CD4-positive, CD25-positive, alpha-beta regulatory T cell (primary cell): ENCODE data around the gene HECTD4. TPM values are rescaled to one million over a fixed set of nuclear protein-coding genes. Genes with fewer than 3 reads are reported as not detected.
A peak's percentile ranks its signal among the peaks of the same experiment; 100 is the strongest.
"Not testable (repeated sequence)": the region's sequence is repeated elsewhere in the genome, so short reads cannot be mapped to it uniquely, and the experiment has no call there.

Experiments used
- ATAC-seq, 2 donors: fragments of 150-1000 bp; cut with Tn5 transposase; one replicate each; pipeline ENCODE4 v1.10.0; 2021; ENCODE audit warnings: low read depth in 2 of 2, moderate number of reproducible peaks in 2 of 2, moderate library complexity in 1 of 2
- DNase-seq, 3 donors: peaks; one replicate each; pipeline versions ENCODE4 v3.0.0 to v3.0.0-alpha.2; 2012 to 2022; ENCODE audit warnings: mixed read lengths in 1 of 3
- H3K27ac ChIP-seq: one replicate; pipeline ENCODE4 v1.7.0; 2013; ENCODE audit warnings: mild to moderate bottlenecking, low read length; ENCODE audit not compliant: insufficient read depth, poor library complexity, severe bottlenecking
- H3K27me3 ChIP-seq: one replicate; pipeline ENCODE4 v1.7.0; 2013; ENCODE audit warnings: low read length; ENCODE audit not compliant: control insufficient read depth, insufficient read depth
- H3K36me3 ChIP-seq: one replicate; pipeline ENCODE4 v1.7.0; 2013; ENCODE audit warnings: mild to moderate bottlenecking, low read length, moderate library complexity; ENCODE audit not compliant: control insufficient read depth, insufficient read depth
- H3K4me1 ChIP-seq: 2 replicates; pipeline ENCODE4 v1.7.0; 2013; ENCODE audit warnings: mild to moderate bottlenecking, low read length; ENCODE audit not compliant: insufficient read depth, control insufficient read depth, poor library complexity, severe bottlenecking
- H3K4me3 ChIP-seq: one replicate; pipeline ENCODE4 v1.7.0; 2013; ENCODE audit warnings: low read depth, mild to moderate bottlenecking, low read length, moderate library complexity
- H3K9me3 ChIP-seq, 2 experiments: 1 replicate in 1 of 2; 2 replicates in 1 of 2; pipeline ENCODE4 v1.7.0; 2013; ENCODE audit warnings: low read length in 2 of 2, mild to moderate bottlenecking in 1 of 2, moderate library complexity in 1 of 2; ENCODE audit not compliant: control insufficient read depth in 2 of 2
- H3K27ac Mint-ChIP-seq, 3 donors: one replicate each; pipeline ENCODE4 v1.8.0; 2020 to 2022; ENCODE audit warnings: mild to moderate bottlenecking in 3 of 3, mixed read lengths in 3 of 3, moderate library complexity in 2 of 3
- H3K27me3 Mint-ChIP-seq: one replicate; pipeline ENCODE4 v1.8.0; 2022; ENCODE audit warnings: mild to moderate bottlenecking, mixed read lengths
- H3K36me3 Mint-ChIP-seq: one replicate; pipeline ENCODE4 v1.8.0; 2020; ENCODE audit warnings: mixed read lengths
- H3K4me1 Mint-ChIP-seq, 4 donors: one replicate each; pipeline ENCODE4 v1.8.0; 2020 to 2022; ENCODE audit warnings: mixed read lengths in 4 of 4, mild to moderate bottlenecking in 1 of 4
- H3K4me3 Mint-ChIP-seq, 4 donors: one replicate each; pipeline ENCODE4 v1.8.0; 2020 to 2022; ENCODE audit warnings: mild to moderate bottlenecking in 4 of 4, mixed read lengths in 4 of 4, moderate library complexity in 3 of 4
- H3K9me3 Mint-ChIP-seq, 7 donors: one replicate each; pipeline ENCODE4 v1.8.0; 2020 to 2022; ENCODE audit warnings: mixed read lengths in 7 of 7, mild to moderate bottlenecking in 3 of 7, moderate library complexity in 2 of 7
- polyA plus RNA-seq, 4 donors: library from polyadenylated mRNA; unstranded; fragments of 300-500 nt; fragmentation: Illumina TruSeq; gene quantifications; one replicate each; pipeline ENCODE4 v1.2.3, GENCODE V29; 2021
- total RNA-seq: library from RNA; stranded (reverse); gene quantifications from one replicate; pipeline ENCODE4 v1.2.3, GENCODE V29; 2022

Gene HECTD4
- total and polyA plus RNA-seq, 5 donors from 2014 or later: 2.1 to 59.3 (median 2.7) TPM

DNA sequence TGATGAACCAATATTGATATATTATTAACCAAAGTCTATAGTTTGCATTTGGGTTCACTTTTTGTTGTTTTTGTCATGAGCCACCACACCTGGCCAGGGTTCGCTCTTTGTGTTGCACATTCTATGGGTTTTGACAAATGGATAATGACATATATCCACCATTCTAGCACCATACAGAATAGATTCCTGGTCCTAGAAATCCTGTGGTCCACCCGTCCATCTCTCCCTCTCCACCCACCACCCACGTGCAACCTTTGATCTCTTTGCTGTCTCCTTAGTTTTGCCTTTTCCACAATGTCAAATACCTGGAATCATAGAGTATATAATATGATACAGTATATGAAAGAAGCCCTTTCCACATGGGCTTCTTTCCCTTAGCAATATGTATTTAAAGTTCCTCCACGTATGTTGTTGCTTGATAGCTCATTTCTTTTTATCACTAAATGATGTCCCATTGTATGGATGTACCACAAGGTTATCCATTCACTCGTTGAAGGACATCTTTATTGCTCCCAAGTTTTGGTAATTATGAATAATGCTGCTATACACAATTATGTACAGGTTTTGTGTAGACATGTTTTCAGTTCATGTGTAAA, 19.8 kb upstream of the HECTD4 start:
- Histone ChIP-seq H3K4me1 (no peaks in the 10 kb centered on the region), H3K27ac (no peak overlapping the region), H3K9me3 (no peaks in the 10 kb centered on the region), H3K36me3 (peaks cover 29% of the 10 kb centered on the region), H3K4me3 (no peak overlapping the region), H3K27me3 (no peaks in the 10 kb centered on the region)
- H3K27ac Mint-ChIP-seq: no peak overlapping the region
- H3K9me3 Mint-ChIP-seq: no peaks in the 10 kb centered on the region
- no peak overlapping the region for H3K4me3 Mint-ChIP-seq
- ATAC-seq: no peak
- no peak for DNase-seq
- peaks cover 16% of the 10 kb centered on the region for H3K36me3 Mint-ChIP-seq
- no peaks in the 10 kb centered on the region for H3K27me3 Mint-ChIP-seq
- peaks cover 0 to 15% (median 8%) of the 10 kb centered on the region in 4 donors for H3K4me1 Mint-ChIP-seq

DNA sequence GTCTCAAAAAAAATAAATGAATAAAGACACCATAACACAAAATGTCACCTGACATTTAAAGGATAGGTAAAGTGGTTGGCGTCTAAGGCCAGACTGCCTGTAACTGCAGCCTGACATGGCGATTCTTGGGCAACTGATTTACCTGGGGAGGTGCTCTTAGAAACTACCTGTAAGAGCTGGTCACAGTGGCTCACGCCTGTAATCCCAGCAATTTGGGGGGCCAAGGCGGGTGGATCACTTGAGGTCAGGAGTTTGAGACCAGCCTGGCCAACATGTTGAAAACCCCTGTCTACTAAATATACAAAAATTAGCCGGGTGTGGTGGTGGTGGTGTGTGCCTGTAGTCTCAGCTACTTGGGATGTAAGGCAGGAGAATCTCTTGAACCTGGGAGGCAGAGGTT, 18.8 kb upstream of the HECTD4 start:
- Mint-ChIP-seq H3K4me3 (no peak overlapping the region), H3K4me1 (peaks cover 4 to 6% (median 4%) of the 10 kb centered on the region in 4 donors), H3K27ac (no peak overlapping the region), H3K36me3 (peaks cover 11% of the 10 kb centered on the region), H3K27me3 (no peaks in the 10 kb centered on the region), H3K9me3 (no peaks in the 10 kb centered on the region)
- Histone ChIP-seq H3K4me1 (no peaks in the 10 kb centered on the region), H3K4me3 (no peak overlapping the region), H3K9me3 (no peaks in the 10 kb centered on the region), H3K27me3 (no peaks in the 10 kb centered on the region), H3K36me3 (peaks cover 19% of the 10 kb centered on the region), H3K27ac (no peak overlapping the region)
- no peak for ATAC-seq
- no peak for DNase-seq

DNA sequence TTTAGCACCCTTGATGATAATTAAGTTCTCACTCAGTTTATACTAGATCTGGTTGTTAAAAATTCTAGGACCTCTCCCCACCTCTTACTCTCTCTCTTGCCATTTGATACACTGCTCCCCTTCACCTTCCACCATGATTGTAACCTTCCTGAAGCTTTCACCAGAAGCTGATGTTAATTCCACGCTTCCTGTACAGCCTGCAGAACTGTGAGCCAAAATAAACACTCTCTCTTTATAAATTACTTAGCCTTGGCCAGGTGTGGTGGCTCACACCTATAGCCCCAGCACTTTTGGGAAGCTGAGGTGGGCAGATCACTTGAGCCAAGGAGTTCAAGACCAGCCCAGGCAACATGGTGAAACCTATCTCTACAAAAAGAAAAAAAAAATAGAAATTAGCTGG, 11.1 kb upstream of the HECTD4 start:
- no peaks in the 10 kb centered on the region for H3K27me3 ChIP-seq
- no peak overlapping the region for H3K27ac ChIP-seq
- H3K4me1 ChIP-seq: no peaks in the 10 kb centered on the region
- Mint-ChIP-seq H3K36me3 (no peaks in the 10 kb centered on the region), H3K4me1 (peaks cover 0 to 4% (median 2%) of the 10 kb centered on the region in 4 donors), H3K27me3 (peaks cover 13% of the 10 kb centered on the region), H3K9me3 (no peaks in the 10 kb centered on the region), H3K4me3 (no peak overlapping the region), H3K27ac (no peak overlapping the region)
- DNase-seq (no peak), ATAC-seq (no peak)
- H3K4me3 ChIP-seq: no peak overlapping the region
- H3K9me3 ChIP-seq: no peaks in the 10 kb centered on the region
- no peaks in the 10 kb centered on the region for H3K36me3 ChIP-seq

DNA sequence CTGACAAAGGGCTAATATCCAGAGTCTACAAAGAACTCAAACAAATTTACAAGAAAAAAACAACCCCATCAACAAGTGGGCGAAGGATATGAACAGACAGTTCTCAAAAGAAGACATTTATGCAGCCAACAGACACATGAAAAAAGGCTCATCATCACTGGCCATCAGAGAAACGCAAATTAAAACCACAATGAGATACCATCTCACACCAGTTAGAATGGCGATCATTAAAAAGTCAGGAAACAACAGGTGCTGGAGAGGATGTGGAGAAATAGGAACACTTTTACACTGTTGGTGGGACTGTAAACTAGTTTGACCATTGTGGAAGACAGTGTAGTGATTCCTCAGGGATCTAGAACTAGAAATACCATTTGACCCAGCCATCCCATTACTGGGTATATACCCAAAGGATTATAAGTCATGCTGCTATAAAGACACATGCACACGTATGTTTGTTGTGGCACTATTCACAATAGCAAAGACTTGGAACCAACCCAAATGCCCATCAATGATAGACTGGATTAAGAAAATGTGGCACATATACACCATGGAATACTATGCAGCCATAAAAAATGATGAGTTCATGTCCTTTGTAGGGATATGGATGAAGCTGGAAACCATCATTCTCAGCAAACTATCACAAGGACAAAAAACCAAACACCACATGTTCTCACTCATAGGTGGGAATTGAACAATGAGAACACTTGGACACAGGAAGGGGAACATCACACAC, 7.9 kb upstream of the HECTD4 start:
- ATAC-seq, H3K4me1 Mint-ChIP-seq, H3K9me3 Mint-ChIP-seq, H3K4me1 ChIP-seq, H3K27ac ChIP-seq, H3K4me3 Mint-ChIP-seq, H3K36me3 Mint-ChIP-seq, H3K4me3 ChIP-seq, H3K27ac Mint-ChIP-seq, DNase-seq, H3K9me3 ChIP-seq, H3K36me3 ChIP-seq, H3K27me3 ChIP-seq: not testable (repeated sequence)
- H3K27me3 Mint-ChIP-seq: peaks cover 20% of the 10 kb centered on the region

DNA sequence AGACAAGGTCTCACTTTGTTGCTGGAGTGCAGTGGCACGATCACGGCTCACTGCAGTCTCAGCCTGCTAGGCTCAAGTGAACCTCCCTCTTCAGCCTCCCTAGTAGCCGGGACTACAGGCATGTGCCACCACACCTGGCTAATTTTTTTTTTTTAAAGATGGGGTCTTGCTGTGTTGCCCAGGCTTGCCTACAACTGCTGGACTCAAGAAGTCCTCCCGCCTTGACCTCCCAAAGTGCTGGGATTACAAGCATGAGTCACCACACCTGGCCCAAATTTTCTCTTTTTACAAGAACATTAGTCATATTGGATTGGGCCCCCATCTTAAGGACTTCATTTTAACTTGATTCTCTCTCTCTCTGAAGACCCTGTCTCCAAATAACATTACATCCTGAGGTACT, 7.0 kb upstream of the HECTD4 start:
- Mint-ChIP-seq H3K36me3 (no peaks in the 10 kb centered on the region), H3K4me3 (no peak overlapping the region), H3K9me3 (no peaks in the 10 kb centered on the region), H3K27me3 (peaks cover 20% of the 10 kb centered on the region), H3K4me1 (peaks cover 0 to 7% (median 6%) of the 10 kb centered on the region in 4 donors), H3K27ac (no peak overlapping the region)
- Histone ChIP-seq H3K4me3 (no peak overlapping the region), H3K27me3 (no peaks in the 10 kb centered on the region), H3K9me3 (no peaks in the 10 kb centered on the region), H3K36me3 (no peaks in the 10 kb centered on the region), H3K4me1 (no peaks in the 10 kb centered on the region), H3K27ac (no peak overlapping the region)
- ATAC-seq (no peak), DNase-seq (no peak)

DNA sequence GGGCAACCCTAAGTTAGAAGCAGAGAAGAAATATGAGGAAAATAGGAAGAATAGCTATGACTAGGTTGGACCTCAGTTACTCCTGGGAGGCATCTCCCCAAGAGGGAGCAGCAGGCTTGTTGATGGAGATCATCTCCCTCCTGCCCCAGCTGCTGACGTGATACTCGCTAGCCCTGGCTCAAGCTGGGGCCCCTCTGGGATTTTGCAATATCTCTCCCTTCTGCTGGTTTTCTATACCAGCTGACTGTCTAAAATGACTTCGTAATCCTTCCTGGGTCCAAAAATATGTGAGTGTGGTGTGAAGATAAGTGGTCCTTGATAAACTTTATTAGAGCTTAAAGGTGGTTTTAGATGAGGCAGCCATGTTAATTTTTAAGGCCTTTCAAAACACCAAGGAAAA, 4.5 kb upstream of the HECTD4 start:
- no peak for DNase-seq
- Mint-ChIP-seq H3K9me3 (no peaks in the 10 kb centered on the region), H3K4me1 (peaks cover 0 to 12% (median 6%) of the 10 kb centered on the region in 4 donors), H3K36me3 (no peaks in the 10 kb centered on the region), H3K27me3 (peaks cover 20% of the 10 kb centered on the region), H3K4me3 (no peak overlapping the region), H3K27ac (peak overlapping the region in 1 of 3 donors; percentile 37)
- peaks cover under 1% of the 10 kb centered on the region for H3K4me1 ChIP-seq
- ATAC-seq: no peak
- no peaks in the 10 kb centered on the region for H3K27me3 ChIP-seq
- no peaks in the 10 kb centered on the region for H3K36me3 ChIP-seq
- H3K27ac ChIP-seq: no peak overlapping the region
- H3K9me3 ChIP-seq: no peaks in the 10 kb centered on the region
- H3K4me3 ChIP-seq: no peak overlapping the region

DNA sequence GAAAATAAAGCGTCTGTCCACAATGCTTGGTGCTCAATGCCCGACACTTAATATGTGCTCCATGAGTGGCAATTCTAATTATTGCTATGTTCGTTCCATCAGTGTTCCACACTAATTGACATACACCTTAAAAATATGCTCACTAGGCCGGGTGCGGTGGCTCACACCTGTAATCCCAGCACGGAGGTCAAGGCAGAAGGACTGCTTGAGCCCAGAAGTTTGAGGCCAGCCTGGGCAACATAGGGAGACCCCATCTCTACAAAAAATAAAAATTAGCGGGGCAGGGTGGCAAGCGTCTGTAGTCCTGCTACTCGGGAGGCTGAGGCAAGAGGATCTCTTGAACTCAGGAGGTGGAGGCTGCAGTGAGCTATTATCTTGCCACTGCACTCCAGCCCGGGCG, 635 bp upstream of the HECTD4 start:
- no peak for ATAC-seq
- Mint-ChIP-seq H3K36me3 (no peaks in the 10 kb centered on the region), H3K4me3 (peak overlapping the region; percentile 93 to 97 (median 96)), H3K9me3 (no peaks in the 10 kb centered on the region), H3K27me3 (peaks cover 5% of the 10 kb centered on the region), H3K27ac (peak overlapping the region in 2 of 3 donors; percentile 87 to 92), H3K4me1 (peaks cover 6 to 34% (median 25%) of the 10 kb centered on the region in 4 donors)
- Histone ChIP-seq H3K36me3 (no peaks in the 10 kb centered on the region), H3K27ac (peak overlapping the region; percentile 67), H3K27me3 (no peaks in the 10 kb centered on the region), H3K4me1 (peaks cover 18% of the 10 kb centered on the region), H3K9me3 (no peaks in the 10 kb centered on the region), H3K4me3 (peak overlapping the region; percentile 73)
- DNase-seq: no peak
